Mesothelial cell of epicardium (in vitro differentiated cells): ENCODE results near the gene CTNNA3. TPM values are rescaled to one million over a fixed set of nuclear protein-coding genes. Genes with fewer than 3 reads are reported as not detected.

ENCODE experiments used
- DNase-seq, 2 experiments: peaks; one replicate each; pipeline ENCODE4 v3.0.0; 2021; ENCODE audit warnings: low spot score in 2 of 2; ENCODE audit not compliant: unreplicated experiment in 2 of 2
- H3K27ac Mint-ChIP-seq: 2 replicates; pipeline ENCODE4 v1.8.0; 2021; ENCODE audit warnings: mixed read lengths
- H3K27me3 Mint-ChIP-seq: 2 replicates; pipeline ENCODE4 v1.8.0; 2021; ENCODE audit warnings: low read depth, mixed read lengths
- H3K36me3 Mint-ChIP-seq: 2 replicates; pipeline ENCODE4 v1.8.0; 2021; ENCODE audit warnings: mixed read lengths
- H3K4me1 Mint-ChIP-seq: 2 replicates; pipeline ENCODE4 v1.8.0; 2021; ENCODE audit warnings: mixed read lengths
- H3K4me3 Mint-ChIP-seq: 2 replicates; pipeline ENCODE4 v1.8.0; 2021; ENCODE audit warnings: mild to moderate bottlenecking, moderate library complexity, mixed read lengths
- H3K9me3 Mint-ChIP-seq: 2 replicates; pipeline ENCODE4 v1.8.0; 2021; ENCODE audit warnings: mixed read lengths
- CTCF ChIP-seq: fragments of 200-600 bp; sonication (generic); IDR thresholded peaks from one replicate; pipeline ENCODE4 v1.5.0; 2021; ENCODE audit warnings: antibody characterized with exemption; ENCODE audit not compliant: unreplicated experiment
- total RNA-seq: library from RNA; stranded (reverse); gene quantifications from 3 replicates; pipeline ENCODE4 v1.2.1, GENCODE V29; 2021

CTNNA3 gene
- total RNA-seq, 1 donor from 2014 or later = 14.2 TPM

DNA sequence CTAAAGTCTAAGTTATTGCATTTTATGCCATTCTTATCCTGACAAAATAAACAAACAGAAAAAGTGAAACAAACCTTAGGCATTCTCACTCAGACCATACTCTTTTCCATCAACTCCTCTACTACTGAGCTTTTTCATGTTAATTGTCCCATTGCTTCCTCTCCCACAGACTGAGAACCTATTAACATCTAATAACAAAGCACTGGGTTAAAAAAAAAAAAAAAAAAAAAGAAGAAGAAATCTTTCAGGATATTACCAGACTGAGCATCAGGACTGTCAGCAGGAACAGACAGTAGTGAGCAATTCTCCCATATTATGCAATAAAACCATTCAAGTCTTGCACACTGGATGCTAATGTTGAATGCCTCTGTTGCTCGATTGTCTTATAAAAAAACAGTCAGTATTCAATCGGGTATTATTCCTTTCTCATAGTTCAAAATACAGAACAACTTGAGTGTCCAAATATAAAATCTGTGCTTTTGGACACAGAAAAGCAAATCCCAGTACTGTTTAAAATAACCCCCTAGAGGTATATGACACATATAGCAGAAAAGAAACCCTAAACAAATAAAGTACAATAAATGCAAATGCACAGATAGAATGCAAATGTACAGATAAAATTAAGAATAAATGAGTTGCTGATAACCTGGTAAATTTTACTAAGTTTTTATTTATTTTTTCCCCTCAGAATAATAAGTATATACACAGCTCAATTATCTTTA, 1301.5 kb downstream of the CTNNA3 start:
- no peaks in the 10 kb centered on the region for H3K27me3 Mint-ChIP-seq
- no peak for DNase-seq
- no peaks in the 10 kb centered on the region for H3K9me3 Mint-ChIP-seq
- no peaks in the 10 kb centered on the region for H3K4me1 Mint-ChIP-seq
- H3K36me3 Mint-ChIP-seq = no peaks in the 10 kb centered on the region
- TF ChIP-seq CTCF = no peak
- H3K27ac Mint-ChIP-seq = no peak overlapping the region
- H3K4me3 Mint-ChIP-seq = no peak overlapping the region

- no peak overlapping the region for H3K27ac Mint-ChIP-seq
- no peak for TF ChIP-seq CTCF
Observed at GRCh38 chr10:66390926-66391325, 1305.1 kb downstream of the CTNNA3 start.

DNA sequence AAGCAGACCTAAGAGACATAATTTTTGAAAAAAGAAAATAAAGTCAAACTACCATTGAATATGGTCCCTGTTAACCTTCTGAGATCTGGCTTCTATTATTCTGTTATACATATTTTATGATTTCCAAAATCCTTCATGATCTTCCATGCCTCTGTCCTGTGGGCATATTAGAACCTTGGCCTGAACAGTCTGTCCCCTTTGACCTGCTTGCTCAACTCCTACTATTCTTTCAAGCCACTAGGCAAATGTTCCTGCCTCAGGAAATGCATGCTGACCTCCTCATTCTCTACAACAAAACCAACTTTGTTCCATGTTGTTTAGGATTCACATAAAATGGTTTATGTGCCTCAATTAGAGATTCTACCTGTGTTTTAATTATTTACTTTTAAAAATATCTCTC, 1315.0 kb downstream of the CTNNA3 start:
- Mint-ChIP-seq H3K27me3 (no peaks in the 10 kb centered on the region), H3K27ac (no peak overlapping the region), H3K36me3 (no peaks in the 10 kb centered on the region), H3K4me3 (no peak overlapping the region), H3K4me1 (peaks cover 28% of the 10 kb centered on the region), H3K9me3 (peaks cover 25% of the 10 kb centered on the region)
- DNase-seq = no peak
- no peak for TF ChIP-seq CTCF

More at GRCh38 chr10:66390926-66391325, 1305.1 kb downstream of the CTNNA3 start:
- DNase-seq = no peak
- Mint-ChIP-seq H3K9me3 (peaks cover 13% of the 10 kb centered on the region), H3K36me3 (no peaks in the 10 kb centered on the region), H3K27me3 (no peaks in the 10 kb centered on the region), H3K4me1 (no peaks in the 10 kb centered on the region), H3K4me3 (no peak overlapping the region)

GRCh38 chr10:66378117-66378876, 1317.7 kb downstream of the CTNNA3 start:
- H3K36me3 Mint-ChIP-seq = no peaks in the 10 kb centered on the region
- no peak for TF ChIP-seq CTCF
- peak overlapping the region; percentile 65 for H3K27ac Mint-ChIP-seq
- no peak overlapping the region for H3K4me3 Mint-ChIP-seq
- DNase-seq = no peak
- H3K4me1 Mint-ChIP-seq = peaks cover 32% of the 10 kb centered on the region
- peaks cover 8% of the 10 kb centered on the region for H3K9me3 Mint-ChIP-seq
- no peaks in the 10 kb centered on the region for H3K27me3 Mint-ChIP-seq

GRCh38 chr10:66368146-66368545, 1327.8 kb downstream of the CTNNA3 start:
- H3K27ac Mint-ChIP-seq = no peak overlapping the region
- no peak for DNase-seq
- no peaks in the 10 kb centered on the region for H3K4me1 Mint-ChIP-seq
- H3K4me3 Mint-ChIP-seq = no peak overlapping the region
- H3K27me3 Mint-ChIP-seq = no peaks in the 10 kb centered on the region
- peaks cover 4% of the 10 kb centered on the region for H3K9me3 Mint-ChIP-seq
- TF ChIP-seq CTCF = no peak
- H3K36me3 Mint-ChIP-seq = no peaks in the 10 kb centered on the region
